ENCODE measurements around the gene P2RX6.

The P2RX6 gene

DNA sequence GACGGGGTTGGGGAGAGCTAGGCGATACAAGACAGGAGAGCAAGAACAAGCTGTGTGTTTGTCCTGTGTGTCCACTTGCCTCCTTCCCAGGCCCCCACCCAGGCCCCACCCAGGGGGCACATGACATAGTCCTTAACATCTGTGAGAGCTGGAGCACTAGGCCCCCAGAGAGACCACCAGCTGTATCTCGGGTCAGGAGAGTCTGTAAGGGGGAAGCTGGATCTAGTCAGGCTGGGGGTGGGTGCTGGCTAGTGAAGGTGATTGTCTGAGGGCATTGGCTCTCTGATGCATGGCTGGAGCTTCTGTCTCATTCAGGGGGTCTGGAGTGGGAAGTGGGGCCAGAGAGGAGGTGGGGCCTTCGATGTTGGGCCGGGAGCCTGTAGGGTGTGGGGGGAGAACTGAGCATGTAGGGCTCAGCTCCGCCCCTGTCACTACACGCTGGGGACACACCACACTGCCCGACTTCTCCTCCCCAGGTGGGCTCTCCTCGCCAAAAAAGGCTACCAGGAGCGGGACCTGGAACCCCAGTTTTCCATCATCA lies 571 bp downstream of the P2RX6 start:
- DNase-seq = no peak

DNA sequence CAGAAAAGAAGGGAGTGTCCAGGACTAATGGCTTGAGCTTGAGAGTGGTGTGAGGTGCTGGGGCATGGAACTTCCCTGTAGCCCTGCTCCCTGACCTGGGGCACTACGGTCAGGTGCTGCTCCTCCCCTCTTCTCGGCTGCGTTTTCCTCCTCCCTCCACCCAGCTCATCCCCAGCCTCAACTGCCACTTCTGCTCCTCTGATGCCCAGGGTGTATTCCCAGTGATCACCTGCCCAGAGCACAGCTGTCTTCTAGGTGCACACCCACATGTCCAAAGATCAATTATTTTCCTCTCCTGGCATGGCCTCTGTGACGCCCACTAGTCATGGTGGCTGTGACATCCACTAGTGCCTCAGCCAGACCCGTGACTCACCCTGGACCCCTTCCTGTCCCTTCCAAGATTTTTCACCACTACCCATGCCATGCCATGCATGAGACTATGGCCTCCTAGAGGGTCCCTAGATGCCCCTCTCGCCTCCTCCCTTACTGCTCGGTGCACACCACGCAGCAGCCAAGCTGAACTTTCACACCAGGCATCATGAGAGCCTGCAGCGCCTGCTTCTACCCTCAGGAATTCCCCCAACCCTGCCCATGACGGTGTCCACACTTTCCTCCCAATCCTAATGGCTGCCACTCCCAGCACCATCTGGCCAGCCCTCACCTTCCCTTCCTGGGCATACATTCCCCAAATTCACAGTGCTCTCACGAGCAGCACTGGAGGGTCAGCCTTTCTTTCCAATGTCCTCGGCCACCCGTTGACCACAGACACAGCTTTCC lies 1.9 kb downstream of the P2RX6 start:
- DNase-seq = no peak

DNA sequence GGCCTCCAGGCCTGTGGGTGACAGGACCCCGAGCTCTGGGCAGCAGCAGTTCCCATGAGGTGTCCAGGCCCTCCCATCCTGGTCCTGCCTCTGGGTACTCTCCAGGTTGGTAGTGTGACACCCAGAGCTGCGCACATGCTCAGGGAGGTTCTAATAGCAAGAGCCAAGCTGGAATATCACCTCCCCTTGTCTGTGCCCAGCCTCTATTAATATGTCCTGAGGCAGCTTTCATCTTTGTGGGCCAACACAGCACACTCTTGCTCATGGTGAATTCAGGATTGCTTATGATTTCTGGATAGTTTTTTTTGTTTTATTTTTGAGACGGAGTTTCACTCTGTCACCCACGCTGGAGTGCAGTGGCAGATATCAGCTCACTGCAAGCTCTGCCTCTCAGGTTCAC lies 3.3 kb downstream of the P2RX6 start:
- no peak for DNase-seq

DNA sequence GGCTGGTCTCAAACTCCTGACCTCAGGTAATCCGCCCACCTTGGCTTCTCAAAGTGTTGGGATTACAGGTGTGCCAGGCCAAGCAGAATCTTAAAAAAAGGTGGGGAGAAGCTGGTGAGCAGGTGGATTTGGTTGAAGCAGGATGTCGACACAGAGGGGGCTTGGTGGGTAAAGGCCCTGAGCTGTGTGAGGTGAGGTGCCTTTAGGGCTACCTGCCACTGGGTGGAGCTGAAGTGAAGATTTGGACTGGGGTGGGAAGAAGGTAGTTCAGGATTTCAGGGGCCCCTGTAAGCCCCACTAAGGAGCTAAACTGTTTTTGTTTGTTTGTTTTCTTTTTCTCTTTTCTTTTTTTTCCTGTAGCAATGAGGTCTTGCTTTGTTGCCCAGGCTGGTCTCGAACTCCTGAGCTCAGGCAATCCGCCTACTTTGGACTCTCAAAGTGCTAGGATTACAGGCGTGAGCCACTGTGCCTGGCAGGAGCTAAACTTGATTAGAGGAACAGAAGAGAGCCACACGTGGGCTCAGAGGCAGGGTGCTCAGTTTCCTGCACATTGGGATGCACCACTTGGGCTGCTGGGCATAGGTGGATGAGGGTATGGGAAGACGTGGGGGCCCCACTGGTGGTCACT lies 6.0 kb downstream of the P2RX6 start:
- no peak for DNase-seq

DNA sequence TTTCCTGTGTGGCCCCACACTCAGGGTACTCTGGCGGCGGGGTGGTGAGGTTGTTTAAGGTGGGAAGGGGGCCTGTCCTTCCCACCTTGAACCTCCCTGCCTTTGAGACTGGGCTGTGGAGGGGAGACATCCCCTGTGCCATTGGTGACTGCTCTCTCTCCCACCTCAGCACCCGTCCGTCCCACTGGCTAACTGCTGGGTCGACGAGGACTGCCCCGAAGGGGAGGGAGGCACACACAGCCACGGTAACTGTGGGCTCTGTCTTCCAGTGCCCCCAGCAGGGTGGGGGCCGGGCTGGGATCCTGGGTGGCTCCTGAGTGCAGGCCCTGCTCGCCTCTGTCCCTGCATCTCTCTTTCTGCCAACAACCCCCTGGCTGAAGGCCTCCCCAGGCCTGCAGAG lies 7.5 kb downstream of the P2RX6 start:
- DNase-seq = no peak

DNA sequence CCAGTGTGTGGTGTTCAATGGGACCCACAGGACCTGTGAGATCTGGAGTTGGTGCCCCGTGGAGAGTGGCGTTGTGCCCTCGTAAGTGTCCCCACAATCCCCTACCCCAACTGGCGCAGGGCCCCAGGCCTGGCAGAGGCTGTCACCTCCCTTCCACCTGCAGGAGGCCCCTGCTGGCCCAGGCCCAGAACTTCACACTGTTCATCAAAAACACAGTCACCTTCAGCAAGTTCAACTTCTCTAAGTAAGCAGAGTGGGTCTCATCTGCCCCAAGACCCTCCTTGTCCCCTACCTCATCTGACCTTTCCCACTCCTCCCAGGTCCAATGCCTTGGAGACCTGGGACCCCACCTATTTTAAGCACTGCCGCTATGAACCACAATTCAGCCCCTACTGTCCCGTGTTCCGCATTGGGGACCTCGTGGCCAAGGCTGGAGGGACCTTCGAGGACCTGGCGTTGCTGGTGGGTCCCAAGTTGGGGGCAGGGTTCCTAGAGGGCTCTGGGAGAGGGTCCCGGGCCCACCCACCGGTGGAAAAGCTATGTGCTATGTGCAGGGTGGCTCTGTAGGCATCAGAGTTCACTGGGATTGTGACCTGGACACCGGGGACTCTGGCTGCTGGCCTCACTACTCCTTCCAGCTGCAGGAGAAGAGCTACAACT lies 8.1 kb downstream of the P2RX6 start:
- no peak for DNase-seq

DNA sequence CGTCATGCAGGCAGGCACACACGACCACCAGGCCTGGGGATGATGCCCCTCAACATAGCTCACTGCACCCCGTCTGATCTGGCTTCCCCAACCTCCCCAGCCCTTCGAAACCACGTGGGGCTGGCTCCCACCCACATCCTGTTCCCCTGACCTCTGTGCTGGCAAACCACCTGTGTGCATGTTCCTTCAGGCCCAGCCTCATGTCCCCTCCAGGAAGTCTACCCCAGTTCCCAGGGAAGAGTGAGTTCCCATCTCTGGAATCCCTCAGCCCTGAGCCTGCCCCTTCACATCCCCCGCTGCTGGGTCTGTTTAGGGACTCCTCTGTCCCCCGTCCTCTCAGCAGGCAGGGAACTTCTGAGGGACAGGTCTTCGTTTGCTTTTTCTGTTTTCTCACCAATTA lies 10.3 kb downstream of the P2RX6 start:
- no peak for DNase-seq

- DNase-seq = no peak
These were observed 11.1 kb downstream of the P2RX6 start for GRCh38 chr22:21025763-21026755.

DNA sequence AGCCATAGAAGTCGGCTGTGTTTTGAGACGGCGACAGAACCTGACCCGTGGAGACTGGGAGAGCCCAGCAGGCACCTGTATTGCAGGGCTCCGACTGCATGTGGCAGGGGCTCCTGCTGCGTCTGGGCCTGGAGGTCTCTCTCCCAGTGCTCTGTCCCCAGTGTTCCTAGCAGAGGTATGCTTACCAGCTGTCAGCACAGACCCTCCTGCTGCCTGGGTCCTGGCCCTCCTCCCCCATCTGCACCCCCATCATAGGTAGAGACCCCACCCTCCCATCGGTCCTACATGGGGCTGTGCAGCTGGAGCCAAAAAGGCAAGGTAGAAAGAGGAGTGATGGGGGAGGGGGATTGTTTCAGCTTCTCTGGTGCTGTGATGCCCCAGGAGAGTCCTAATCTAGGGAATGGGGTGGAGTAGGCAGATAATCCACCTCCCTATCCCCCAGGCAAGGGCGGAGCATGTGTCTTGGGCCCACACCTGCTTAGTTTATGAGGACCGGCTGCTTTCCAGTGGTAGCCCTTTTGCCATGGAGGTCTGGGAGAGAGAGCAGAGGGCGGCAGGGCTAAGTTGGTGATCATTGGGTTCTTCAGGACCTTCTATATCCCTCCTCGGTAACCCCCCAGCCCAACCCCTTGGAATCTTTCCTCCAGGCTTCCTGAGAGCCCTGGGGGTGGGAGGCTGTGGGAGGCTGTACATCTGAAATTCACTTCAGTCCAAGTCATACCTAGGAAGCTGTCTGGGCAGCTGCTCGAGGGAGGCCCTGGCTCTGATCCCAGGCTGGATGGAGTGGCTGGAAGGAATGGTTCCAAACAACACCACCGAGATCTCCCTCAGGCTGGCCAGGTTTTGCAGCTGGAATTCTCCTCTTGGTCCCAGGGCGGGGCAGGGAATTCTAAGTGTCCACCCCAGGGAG lies 12.1 kb downstream of the P2RX6 start:
- no peak for DNase-seq

GRCh38 chr22:21028277-21029251 lies 13.6 kb downstream of the P2RX6 start:
- no peak for DNase-seq

- no peak for DNase-seq
These were observed 14.6 kb downstream of the P2RX6 start for GRCh38 chr22:21029486-21030025.

GRCh38 chr22:21030032-21030431 lies 15.1 kb downstream of the P2RX6 start:
- no peak for DNase-seq

DNA sequence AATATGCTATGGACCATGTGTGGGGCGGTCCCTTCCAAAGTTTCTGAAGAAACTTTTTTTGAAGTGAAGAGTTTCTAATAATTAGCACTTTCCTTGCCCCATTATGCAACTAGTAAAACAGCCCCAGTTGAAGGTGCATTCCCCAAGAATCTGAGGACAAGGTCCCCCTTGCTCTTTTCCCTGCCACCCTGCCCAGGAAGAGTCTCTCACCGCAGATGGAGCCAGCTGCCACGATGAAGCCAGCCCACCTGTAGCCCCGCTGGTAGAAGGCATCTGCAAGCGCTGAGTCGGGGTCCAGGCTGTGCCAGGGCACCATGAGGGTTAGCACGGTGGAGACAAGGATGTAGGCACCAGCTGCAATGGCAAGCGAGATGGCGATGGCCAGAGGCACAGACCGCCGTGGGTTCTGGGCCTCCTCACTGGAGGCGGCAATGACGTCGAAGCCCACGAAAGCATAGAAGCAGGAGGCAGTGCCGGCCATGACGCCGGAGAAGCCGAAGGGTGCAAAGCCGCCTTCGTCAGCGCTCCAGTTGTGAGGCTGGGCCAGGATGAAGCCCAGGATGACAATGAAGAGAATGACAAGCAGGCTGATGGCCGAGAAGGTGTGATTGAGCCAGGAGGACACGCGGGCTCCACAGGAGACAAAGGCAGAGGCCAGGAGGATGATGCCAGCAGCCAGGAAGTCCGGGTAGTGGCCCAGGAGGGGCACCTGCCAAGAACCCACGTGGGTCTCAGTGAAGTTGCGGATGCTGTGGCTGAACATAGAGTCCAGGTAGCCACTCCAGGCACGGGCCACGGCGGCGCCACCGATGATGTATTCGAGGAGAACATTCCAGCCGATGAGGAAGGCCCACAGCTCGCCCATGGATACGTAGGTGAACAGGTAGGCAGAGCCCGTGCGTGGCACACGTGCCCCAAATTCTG lies 15.9 kb downstream of the P2RX6 start:
- no peak for DNase-seq

- DNase-seq = no peak
These were observed 16.6 kb downstream of the P2RX6 start for GRCh38 chr22:21031545-21032036.

- DNase-seq = no peak
These were observed 17.3 kb downstream of the P2RX6 start, which contains the start of gene SLC7A4 for GRCh38 chr22:21032037-21032867. Gene SLC7A4 (minus strand): TSS chr22:21032561. CDS start chr22:21031812, 749 bp downstream.

DNA sequence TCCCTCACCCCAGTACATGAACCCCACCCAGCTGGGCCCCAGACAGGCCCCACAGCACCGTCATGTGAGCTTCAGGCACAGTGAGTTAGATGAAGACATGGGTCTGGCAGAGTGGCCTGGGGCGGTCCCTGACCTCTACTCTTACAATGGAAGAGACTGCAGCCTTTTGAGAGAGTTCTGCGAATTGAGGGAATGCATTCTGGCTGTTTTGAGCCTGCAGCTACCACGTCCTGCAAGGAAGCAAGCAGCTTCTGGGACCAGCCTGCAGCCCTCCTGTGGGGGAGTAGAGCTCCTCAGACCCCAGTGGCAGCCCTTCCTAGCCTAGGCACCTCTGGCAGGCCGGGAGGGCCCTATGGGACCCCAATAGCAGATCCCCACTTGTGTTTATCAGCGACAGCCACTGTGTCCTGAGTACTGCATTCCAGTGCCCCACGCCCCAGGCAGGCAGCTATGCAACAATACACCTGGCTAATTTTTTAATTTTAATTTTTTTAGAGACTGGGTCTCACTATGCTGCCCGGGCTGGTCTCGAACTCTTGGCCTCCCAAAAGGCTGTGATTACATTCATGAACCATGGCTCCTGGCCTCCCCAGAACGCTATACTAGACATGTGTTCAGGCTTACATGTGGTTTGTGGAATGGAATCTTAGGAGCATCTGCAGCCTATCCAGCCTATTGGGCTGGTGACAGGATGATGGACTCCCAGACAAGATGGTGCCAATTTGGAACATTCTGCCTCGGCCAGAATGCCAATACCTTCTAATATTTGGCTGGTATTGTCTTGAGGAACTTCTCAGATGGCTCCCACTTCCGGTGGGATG lies 18.1 kb downstream of the P2RX6 start:
- no peak for DNase-seq

DNA sequence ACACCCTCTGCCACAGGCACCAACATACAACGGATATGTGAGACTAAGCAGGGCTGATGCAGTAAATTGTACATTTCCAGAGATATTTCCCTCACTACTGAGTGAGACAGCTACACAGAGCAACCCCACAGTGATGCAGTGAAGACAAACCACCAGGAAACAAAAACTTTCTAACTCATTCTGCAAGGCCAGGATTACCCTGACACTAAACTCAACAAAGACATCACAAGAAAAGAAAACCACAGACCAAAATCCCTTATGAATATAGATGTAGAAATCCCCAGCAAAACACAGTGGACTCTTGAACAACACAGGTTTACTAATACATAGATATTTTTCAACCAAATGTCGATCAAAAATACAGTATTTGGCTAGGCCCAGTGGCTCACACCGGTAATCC lies 18.9 kb downstream of the P2RX6 start:
- no peak for DNase-seq
